GM12872 (cell line): ENCODE results near the gene ARHGAP26.

Experiments used
- CTCF ChIP-seq: IDR thresholded peaks from 3 replicates; pipeline ENCODE4 v1.5.1; 2011; ENCODE audit warnings: low read depth, mild to moderate bottlenecking, low read length, moderate library complexity; ENCODE audit not compliant: insufficient read depth

The ARHGAP26 gene

GRCh38 chr5:142926549-142926948, 156.4 kb downstream of the ARHGAP26 start:
- TF ChIP-seq CTCF, result no peak

GRCh38 chr5:142929587-142929986, 159.4 kb downstream of the ARHGAP26 start:
- TF ChIP-seq CTCF, result no peak

GRCh38 chr5:142930395-142931110, 160.4 kb downstream of the ARHGAP26 start:
- TF ChIP-seq CTCF, result no peak

GRCh38 chr5:142931896-142932686, 161.9 kb downstream of the ARHGAP26 start:
- no peak for TF ChIP-seq CTCF

GRCh38 chr5:142934051-142934762, 164.0 kb downstream of the ARHGAP26 start:
- TF ChIP-seq CTCF, result no peak

- TF ChIP-seq CTCF, result no peak
Observed at GRCh38 chr5:142935014-142935413, 164.8 kb downstream of the ARHGAP26 start.

- TF ChIP-seq CTCF, result no peak
Observed at GRCh38 chr5:142937374-142937773, 167.2 kb downstream of the ARHGAP26 start.
